Skeletal muscle cell (primary cell): ENCODE measurements around the gene AHRR.
"Not testable (repeated sequence)": the region's sequence is repeated elsewhere in the genome, so short reads cannot be mapped to it uniquely, and the experiment has no call there.

Experiments
- DNase-seq: peaks from one replicate; pipeline ENCODE4 v3.0.0-alpha.2; 2010; ENCODE audit warnings: low read depth
- H3K4me3 ChIP-seq: 2 replicates; pipeline ENCODE4 v1.5.1; 2011; ENCODE audit warnings: low read depth, mild to moderate bottlenecking, control low read depth, low read length, moderate library complexity

The AHRR gene

GRCh38 chr5:460273-460625, 138.7 kb downstream of the AHRR start:
- DNase-seq: no peak
- no peak overlapping the region for H3K4me3 ChIP-seq

GRCh38 chr5:462051-462481, 140.6 kb downstream of the AHRR start:
- H3K4me3 ChIP-seq: no peak overlapping the region
- no peak for DNase-seq

GRCh38 chr5:463301-463700, 141.8 kb downstream of the AHRR start:
- no peak for DNase-seq
- no peak overlapping the region for H3K4me3 ChIP-seq

- DNase-seq: no peak
- H3K4me3 ChIP-seq: no peak overlapping the region
Observed at GRCh38 chr5:463952-464351, 142.4 kb downstream of the AHRR start.

- DNase-seq: no peak
- H3K4me3 ChIP-seq: no peak overlapping the region
Observed at GRCh38 chr5:464446-464842, 142.9 kb downstream of the AHRR start.

GRCh38 chr5:464843-465590, 143.5 kb downstream of the AHRR start:
- no peak overlapping the region for H3K4me3 ChIP-seq
- DNase-seq: no peak

GRCh38 chr5:465591-466403, 144.3 kb downstream of the AHRR start:
- DNase-seq: no peak
- no peak overlapping the region for H3K4me3 ChIP-seq

- DNase-seq: no peak
Observed at GRCh38 chr5:466661-467310, 145.3 kb downstream of the AHRR start.

GRCh38 chr5:468401-468800, 146.9 kb downstream of the AHRR start:
- DNase-seq: no peak

More at GRCh38 chr5:466661-467310, 145.3 kb downstream of the AHRR start:
- H3K4me3 ChIP-seq: no peak overlapping the region

GRCh38 chr5:469752-470483, 148.4 kb downstream of the AHRR start:
- H3K4me3 ChIP-seq: no peak overlapping the region
- no peak for DNase-seq

More at GRCh38 chr5:468401-468800, 146.9 kb downstream of the AHRR start:
- H3K4me3 ChIP-seq: no peak overlapping the region

- no peak overlapping the region for H3K4me3 ChIP-seq
Observed at GRCh38 chr5:470961-471749, 149.6 kb downstream of the AHRR start.

GRCh38 chr5:471750-472058, 150.2 kb downstream of the AHRR start:
- peak overlapping the region; percentile 70 for H3K4me3 ChIP-seq
- no peak for DNase-seq

More at GRCh38 chr5:470961-471749, 149.6 kb downstream of the AHRR start:
- no peak for DNase-seq

- H3K4me3 ChIP-seq: peak overlapping the region; percentile 70
- no peak for DNase-seq
Observed at GRCh38 chr5:472076-472655, 150.7 kb downstream of the AHRR start.

GRCh38 chr5:472656-473550, 151.4 kb downstream of the AHRR start:
- H3K4me3 ChIP-seq: peak overlapping the region; percentile 87
- peak; percentile 43 for DNase-seq

- no peak for DNase-seq
- peak overlapping the region; percentile 87 for H3K4me3 ChIP-seq
Observed at GRCh38 chr5:473551-474192, 152.2 kb downstream of the AHRR start.

GRCh38 chr5:474232-474839, 152.8 kb downstream of the AHRR start:
- not testable (repeated sequence) for DNase-seq
- peak overlapping the region; percentile 87 for H3K4me3 ChIP-seq
